IMR-90 (cell line): ENCODE data around the gene KIF6. TPM values are rescaled to one million over a fixed set of nuclear protein-coding genes. Genes with fewer than 3 reads are reported as not detected.

Source experiments
- ATAC-seq: fragments of 200-7000 bp; cut with Tn5 transposase; 2 replicates; pipeline ENCODE4 v1.9.1; 2020; ENCODE audit warnings: low read depth, mild to moderate bottlenecking, moderate library complexity
- BruUV-seq: library from RNA; stranded (reverse); fragments of 400-500 nt; replicated peaks from 2 replicates; lab custom pipeline; 2021; lab: Mats Ljungman, UMichigan
- CTCF ChIA-PET: fragments of 300-600 bp; formaldehyde crosslinking; extraction: SDS; loops from one replicate; lab custom pipeline; 2021; ENCODE audit warnings: antibody characterized with exemption; lab: Yijun Ruan, JAX
- POLR2A ChIA-PET: fragments of 300-600 bp; sonication (Branson Sonifier 250); formaldehyde crosslinking; loops from one replicate; lab custom pipeline; 2022; ENCODE audit warnings: antibody characterized with exemption; ENCODE audit not compliant: unreplicated experiment; lab: Charles Lee
- DNase-seq: peaks from one replicate; pipeline ENCODE4 v3.0.0; 2013
- H2AFZ ChIP-seq: replicated peaks from 2 replicates; pipeline ENCODE3; 2013; ENCODE audit warnings: low read length, mild to moderate bottlenecking; ENCODE audit not compliant: poor library complexity
- H2AK5ac ChIP-seq: 2 replicates; pipeline ENCODE4 v1.6.1; 2013; ENCODE audit warnings: low read depth, low read length, inconsistent platforms
- H2AK9ac ChIP-seq: replicated peaks from 2 replicates; pipeline ENCODE3; 2013; ENCODE audit warnings: mild to moderate bottlenecking, low read depth, low read length, moderate library complexity; ENCODE audit not compliant: poor library complexity
- H2BK120ac ChIP-seq: 2 replicates; pipeline ENCODE4 v1.6.1; 2013; ENCODE audit warnings: low read depth, low read length, inconsistent platforms
- H2BK15ac ChIP-seq: 3 replicates; pipeline ENCODE4 v1.6.1; 2013; ENCODE audit warnings: low read depth, low read length, inconsistent platforms
- H2BK20ac ChIP-seq: 2 replicates; pipeline ENCODE4 v1.6.1; 2013; ENCODE audit warnings: low read depth, mild to moderate bottlenecking, inconsistent platforms, low read length, moderate library complexity
- H2BK5ac ChIP-seq: 2 replicates; pipeline ENCODE4 v1.6.1; 2013; ENCODE audit warnings: mild to moderate bottlenecking, low read depth, low read length, inconsistent platforms; ENCODE audit not compliant: poor library complexity, severe bottlenecking
- H3K14ac ChIP-seq: replicated peaks from 2 replicates; pipeline ENCODE4 v1.6.1; 2013; ENCODE audit warnings: low read depth, low read length, inconsistent platforms
- H3K18ac ChIP-seq: 2 replicates; pipeline ENCODE4 v1.6.1; 2013; ENCODE audit warnings: low read depth, low read length, control low read depth
- H3K23ac ChIP-seq: 2 replicates; pipeline ENCODE4 v1.6.1; 2013; ENCODE audit warnings: low read depth, low read length, inconsistent platforms
- H3K27ac ChIP-seq: 2 replicates; pipeline ENCODE4 v1.5.1; 2013; ENCODE audit warnings: mild to moderate bottlenecking, control low read depth, low read length; ENCODE audit not compliant: insufficient read depth
- H3K27me3 ChIP-seq: 2 replicates; pipeline ENCODE4 v1.6.1; 2013; ENCODE audit warnings: low read length; ENCODE audit not compliant: control insufficient read depth, insufficient read depth
- H3K36me3 ChIP-seq: 2 replicates; pipeline ENCODE4 v1.6.1; 2013; ENCODE audit warnings: low read length, mixed read lengths; ENCODE audit not compliant: control insufficient read depth, insufficient read depth
- H3K4ac ChIP-seq: 2 replicates; pipeline ENCODE4 v1.6.1; 2013; ENCODE audit warnings: low read depth, low read length, inconsistent platforms
- H3K4me1 ChIP-seq: 2 replicates; pipeline ENCODE4 v1.6.1; 2013; ENCODE audit warnings: low read length, mixed read lengths; ENCODE audit not compliant: control insufficient read depth, insufficient read depth
- H3K4me2 ChIP-seq: 2 replicates; pipeline ENCODE4 v1.6.1; 2013; ENCODE audit warnings: low read depth, mild to moderate bottlenecking, control low read depth, low read length, moderate library complexity
- H3K4me3 ChIP-seq: 2 replicates; pipeline ENCODE4 v1.5.1; 2013; ENCODE audit warnings: low read depth, mild to moderate bottlenecking, control low read depth, low read length, moderate library complexity; ENCODE audit not compliant: insufficient read depth
- H3K56ac ChIP-seq: 2 replicates; pipeline ENCODE4 v1.6.1; 2013; ENCODE audit warnings: low read length, inconsistent platforms; ENCODE audit not compliant: insufficient read depth; ENCODE audit errors: extremely low read depth
- H3K79me1 ChIP-seq, 2 experiments: 2 replicates each; pipeline ENCODE4 v1.6.1; 2013; ENCODE audit warnings: low read length in 2 of 2, inconsistent platforms in 1 of 2, low read depth in 1 of 2
- H3K9ac ChIP-seq: 2 replicates; pipeline ENCODE4 v1.6.1; 2013; ENCODE audit warnings: low read depth, low read length, control low read depth
- H3K9me1 ChIP-seq: 2 replicates; pipeline ENCODE4 v1.6.1; 2013; ENCODE audit warnings: low read length, inconsistent platforms; ENCODE audit not compliant: insufficient read depth
- H3K9me3 ChIP-seq: 2 replicates; pipeline ENCODE4 v1.6.1; 2013; ENCODE audit warnings: low read length; ENCODE audit not compliant: control insufficient read depth, insufficient read depth
- H4K20me1 ChIP-seq: 2 replicates; pipeline ENCODE4 v1.6.1; 2013; ENCODE audit warnings: low read length, inconsistent platforms; ENCODE audit not compliant: insufficient read depth
- H4K5ac ChIP-seq: 2 replicates; pipeline ENCODE4 v1.6.1; 2013; ENCODE audit warnings: mild to moderate bottlenecking, low read depth, low read length, control low read depth
- H4K8ac ChIP-seq, 2 experiments: 2 replicates each; pipeline ENCODE4 v1.6.1; 2013; ENCODE audit warnings: low read depth in 2 of 2, low read length in 2 of 2, control low read depth in 1 of 2, inconsistent platforms in 1 of 2
- H4K91ac ChIP-seq: 2 replicates; pipeline ENCODE4 v1.6.1; 2013; ENCODE audit warnings: low read depth, low read length, inconsistent platforms; ENCODE audit not compliant: insufficient read depth
- BHLHE40 ChIP-seq: fragments of 150-350 bp; IDR thresholded peaks from 2 replicates; pipeline ENCODE4 v1.6.1; 2016; ENCODE audit warnings: mild to moderate bottlenecking, low read depth, low read length
- CEBPB ChIP-seq: IDR thresholded peaks from 2 replicates; pipeline ENCODE4 v1.6.1; 2012; ENCODE audit warnings: low read depth, low read length, improper control_type of control experiment
- CHD1 ChIP-seq: IDR thresholded peaks from 2 replicates; pipeline ENCODE4 v1.6.1; 2012; ENCODE audit warnings: low read depth, low read length, improper control_type of control experiment
- FOS ChIP-seq: fragments of 150-350 bp; IDR thresholded peaks from 2 replicates; pipeline ENCODE4 v1.6.1; 2016; ENCODE audit warnings: low read depth, low read length
- MAFK ChIP-seq: IDR thresholded peaks from 2 replicates; pipeline ENCODE4 v1.6.1; 2012; ENCODE audit warnings: low read depth, low read length, improper control_type of control experiment
- MAZ ChIP-seq: IDR thresholded peaks from 2 replicates; pipeline ENCODE4 v1.6.1; 2012; ENCODE audit warnings: low read depth, mild to moderate bottlenecking, low read length, improper control_type of control experiment, moderate library complexity, borderline replicate concordance
- MXI1 ChIP-seq: IDR thresholded peaks from 2 replicates; pipeline ENCODE4 v1.6.1; 2012; ENCODE audit warnings: low read depth, mild to moderate bottlenecking, low read length, moderate library complexity, borderline replicate concordance
- NFE2L2 ChIP-seq: fragments of 150-350 bp; IDR thresholded peaks from 2 replicates; pipeline ENCODE4 v1.6.1; 2016; ENCODE audit warnings: low read depth, mild to moderate bottlenecking, low read length
- POLR2A ChIP-seq: IDR thresholded peaks from 2 replicates; pipeline ENCODE4 v1.6.1; 2012; ENCODE audit warnings: mild to moderate bottlenecking, low read depth, low read length
- RAD21 ChIP-seq: IDR thresholded peaks from 2 replicates; pipeline ENCODE4 v1.6.1; 2012; ENCODE audit warnings: low read length, improper control_type of control experiment
- RCOR1 ChIP-seq: IDR thresholded peaks from 2 replicates; pipeline ENCODE4 v1.6.1; 2012; ENCODE audit warnings: mild to moderate bottlenecking, low read length, improper control_type of control experiment; ENCODE audit not compliant: insufficient replicate concordance
- RFX5 ChIP-seq: IDR thresholded peaks from 2 replicates; pipeline ENCODE4 v1.8.0; 2012; ENCODE audit warnings: low read depth, mild to moderate bottlenecking, low read length, moderate library complexity
- SMC3 ChIP-seq: fragments of 150-350 bp; IDR thresholded peaks from 2 replicates; pipeline ENCODE4 v1.6.1; 2016; ENCODE audit warnings: low read depth, mild to moderate bottlenecking, antibody characterized with exemption, low read length, moderate library complexity
- WGBS, 2 experiments: methylation state at CpG; one replicate each; pipeline versions ENCODE4 v1.1.5 to v1.1.7; 2013; ENCODE audit warnings: missing lambda C conversion rate in 2 of 2; ENCODE audit not compliant: insufficient read length in 1 of 2; ENCODE audit errors: extremely low coverage in 2 of 2; 5-methylcytosine and 5-hydroxymethylcytosine counted together
- dilution Hi-C: fragments of 300-500 bp; cut with HindIII; formaldehyde crosslinking; loops from one replicate; pipeline ENCODE4 v1.14.3; 2018; ENCODE audit warnings: low sequenced_read_pairs; ENCODE audit not compliant: unreplicated experiment
- in situ Hi-C: fragments of 300-500 bp; cut with MboI; formaldehyde crosslinking; loops from 3 replicates; pipeline ENCODE4 v1.14.3; 2019; ENCODE audit warnings: low sequenced_read_pairs, inconsistent platforms, mixed read lengths
- intact Hi-C: fragments of 100-400 bp; cut with micrococcal nuclease; formaldehyde crosslinking; loops from 2 replicates; pipeline ENCODE4 v1.10.0; 2022
- polyA plus RNA-seq, 3 experiments: library from polyadenylated mRNA; depleted of rRNA; stranded (reverse); fragments of >200 nt; gene quantifications; 2 replicates each; pipeline ENCODE4 v1.2.3, GENCODE V29; 2012; ENCODE audit warnings: low replicate concordance in 1 of 3
- total RNA-seq: library from RNA; depleted of rRNA; stranded (reverse); fragments of >200 nt; gene quantifications from 2 replicates; pipeline ENCODE4 v1.2.3, GENCODE V29; 2012
- TF ChIP-seq, protein P1 (sequence below): conservative IDR thresholded peaks from 2 replicates; pipeline ENCODE4 v1.5.1; 2012; ENCODE audit warnings: mild to moderate bottlenecking, low read depth, low read length, improper control_type of control experiment
- TF ChIP-seq, protein P2 (sequence below): fragments of 150-350 bp; IDR thresholded peaks from 2 replicates; pipeline ENCODE4 v1.6.1; 2016; ENCODE audit warnings: low read depth, mild to moderate bottlenecking, low read length, moderate library complexity, borderline replicate concordance

The KIF6 gene
- total and polyA plus RNA-seq, 2 of the 4 experiments (the other 2 are of a cell fraction): under 0.01 to 0.10 TPM

DNA sequence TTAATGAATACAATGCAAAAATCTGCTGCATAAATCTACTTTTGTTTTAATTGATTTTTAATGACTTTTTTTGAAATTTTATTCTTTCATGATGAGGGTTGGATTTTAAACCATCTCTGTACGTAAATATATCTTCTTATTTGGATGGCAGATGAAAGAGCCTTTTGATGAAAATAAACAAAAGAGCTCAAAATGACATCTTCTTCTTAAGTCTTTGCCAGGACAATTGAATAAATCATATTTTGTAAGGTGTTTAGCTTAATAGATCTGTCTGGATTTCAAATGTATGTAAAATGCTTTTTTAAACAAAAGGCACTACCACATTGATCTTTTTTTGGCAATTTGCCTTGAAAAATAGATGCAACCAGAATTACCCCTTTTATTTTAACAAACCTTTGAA, 39.3 kb downstream of the KIF6 start:
- dilution Hi-C loops: no loop called here
- Histone ChIP-seq H3K4me1 (peaks cover 5% of the 10 kb centered on the region; the same call in 1 of the 2 replicates), H2BK15ac (no peak overlapping the region), H3K56ac (no peak overlapping the region), H2AK9ac (no peak overlapping the region), H3K9me3 (no peaks in the 10 kb centered on the region), H4K20me1 (no peaks in the 10 kb centered on the region), H4K91ac (no peak overlapping the region), H3K14ac (no peak overlapping the region), H4K5ac (no peak overlapping the region), H3K4me3 (no peak overlapping the region), H3K79me1 (no peaks in the 10 kb centered on the region), H2BK20ac (no peak overlapping the region), H4K8ac (no peak overlapping the region), H3K36me3 (no peaks in the 10 kb centered on the region), H2AFZ (no peak overlapping the region), H2BK120ac (no peak overlapping the region), H3K9me1 (no peaks in the 10 kb centered on the region), H2BK5ac (no peak overlapping the region), H3K27ac (no peak overlapping the region), H3K4ac (no peak overlapping the region), H3K4me2 (no peak overlapping the region), H3K27me3 (peaks cover 5% of the 10 kb centered on the region), H3K23ac (no peak overlapping the region), H3K18ac (no peak overlapping the region), H2AK5ac (no peak overlapping the region), H3K9ac (no peak overlapping the region)
- no TSS peak for BruUV-seq
- CTCF ChIA-PET: no interaction called here
- no peak for DNase-seq
- whole genome bisulfite sequencing, 2 experiments: no CpG with 5 or more reads among the region's 1 CpG
- ATAC-seq: no peak
- in situ Hi-C loops: no loop called here
- no peak for TF ChIP-seq SMC3
- TF ChIP-seq BHLHE40: no peak
- no peak for TF ChIP-seq MAZ
- TF ChIP-seq NFE2L2: no peak
- TF ChIP-seq CEBPB: no peak
- TF ChIP-seq POLR2A: no peak
- no peak for TF ChIP-seq MAFK
- TF ChIP-seq, protein P1, sequence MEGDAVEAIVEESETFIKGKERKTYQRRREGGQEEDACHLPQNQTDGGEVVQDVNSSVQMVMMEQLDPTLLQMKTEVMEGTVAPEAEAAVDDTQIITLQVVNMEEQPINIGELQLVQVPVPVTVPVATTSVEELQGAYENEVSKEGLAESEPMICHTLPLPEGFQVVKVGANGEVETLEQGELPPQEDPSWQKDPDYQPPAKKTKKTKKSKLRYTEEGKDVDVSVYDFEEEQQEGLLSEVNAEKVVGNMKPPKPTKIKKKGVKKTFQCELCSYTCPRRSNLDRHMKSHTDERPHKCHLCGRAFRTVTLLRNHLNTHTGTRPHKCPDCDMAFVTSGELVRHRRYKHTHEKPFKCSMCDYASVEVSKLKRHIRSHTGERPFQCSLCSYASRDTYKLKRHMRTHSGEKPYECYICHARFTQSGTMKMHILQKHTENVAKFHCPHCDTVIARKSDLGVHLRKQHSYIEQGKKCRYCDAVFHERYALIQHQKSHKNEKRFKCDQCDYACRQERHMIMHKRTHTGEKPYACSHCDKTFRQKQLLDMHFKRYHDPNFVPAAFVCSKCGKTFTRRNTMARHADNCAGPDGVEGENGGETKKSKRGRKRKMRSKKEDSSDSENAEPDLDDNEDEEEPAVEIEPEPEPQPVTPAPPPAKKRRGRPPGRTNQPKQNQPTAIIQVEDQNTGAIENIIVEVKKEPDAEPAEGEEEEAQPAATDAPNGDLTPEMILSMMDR: no peak
- no peak for TF ChIP-seq FOS
- no peak for TF ChIP-seq RFX5
- no peak for TF ChIP-seq RCOR1
- TF ChIP-seq MXI1: no peak
- TF ChIP-seq, protein P2, sequence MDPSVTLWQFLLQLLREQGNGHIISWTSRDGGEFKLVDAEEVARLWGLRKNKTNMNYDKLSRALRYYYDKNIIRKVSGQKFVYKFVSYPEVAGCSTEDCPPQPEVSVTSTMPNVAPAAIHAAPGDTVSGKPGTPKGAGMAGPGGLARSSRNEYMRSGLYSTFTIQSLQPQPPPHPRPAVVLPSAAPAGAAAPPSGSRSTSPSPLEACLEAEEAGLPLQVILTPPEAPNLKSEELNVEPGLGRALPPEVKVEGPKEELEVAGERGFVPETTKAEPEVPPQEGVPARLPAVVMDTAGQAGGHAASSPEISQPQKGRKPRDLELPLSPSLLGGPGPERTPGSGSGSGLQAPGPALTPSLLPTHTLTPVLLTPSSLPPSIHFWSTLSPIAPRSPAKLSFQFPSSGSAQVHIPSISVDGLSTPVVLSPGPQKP: no peak
- TF ChIP-seq CHD1: no peak
- TF ChIP-seq RAD21: no peak
- intact Hi-C loops: no loop called here
- POLR2A ChIA-PET: no interaction called here
